HCT116 (cell line): ENCODE results near the gene CDH4.

ENCODE experiments used
- EZH2 ChIP-seq: fragments of 200-600 bp; sonication (generic); IDR thresholded peaks from 2 replicates; pipeline ENCODE4 v1.6.1; 2017; ENCODE audit warnings: antibody characterized with exemption, mixed run types
- POLR2A ChIP-seq: IDR thresholded peaks from 2 replicates; pipeline ENCODE4 v1.7.0; 2011; ENCODE audit warnings: borderline replicate concordance; ENCODE audit not compliant: insufficient read depth, insufficient read length; ENCODE audit errors: extremely low read depth
- RAD21 ChIP-seq: IDR thresholded peaks from 2 replicates; pipeline ENCODE4 v1.6.1; 2012; ENCODE audit warnings: low read depth, mild to moderate bottlenecking
- SIN3A ChIP-seq: IDR thresholded peaks from 2 replicates; pipeline ENCODE4 v1.6.1; 2012; ENCODE audit warnings: low read depth
- YY1 ChIP-seq: IDR thresholded peaks from 2 replicates; pipeline ENCODE4 v1.6.1; 2011; ENCODE audit warnings: low read length, low read depth, moderate library complexity, mild to moderate bottlenecking; ENCODE audit not compliant: insufficient replicate concordance; ENCODE audit errors: extremely low read depth
- ZNF274 ChIP-seq: fragments of 200-500 bp; sonication (Bioruptor generic); IDR thresholded peaks from 2 replicates; pipeline ENCODE4 v1.6.1; 2014; ENCODE audit warnings: mild to moderate bottlenecking, low read depth, low read length, inconsistent platforms
- TF ChIP-seq, protein P1 (sequence below), 3 experiments: fragments of 200-600 bp in 1 of 3; sonication (generic) in 1 of 3; IDR thresholded peaks in 2 of 3; conservative IDR thresholded peaks in 1 of 3; 2 replicates each; pipeline ENCODE4 v1.5.1; 2012 to 2017; ENCODE audit warnings: low read depth in 2 of 3, low read length in 2 of 3, antibody characterized with exemption in 1 of 3, borderline replicate concordance in 1 of 3, control low read depth in 1 of 3, mild to moderate bottlenecking in 1 of 3, mixed read lengths in 1 of 3, mixed run types in 1 of 3, moderate library complexity in 1 of 3; ENCODE audit not compliant: insufficient read depth in 1 of 3
- TF ChIP-seq, protein P2 (sequence below): IDR thresholded peaks from 2 replicates; pipeline ENCODE4 v1.6.1; 2012; ENCODE audit warnings: low read depth

DNA sequence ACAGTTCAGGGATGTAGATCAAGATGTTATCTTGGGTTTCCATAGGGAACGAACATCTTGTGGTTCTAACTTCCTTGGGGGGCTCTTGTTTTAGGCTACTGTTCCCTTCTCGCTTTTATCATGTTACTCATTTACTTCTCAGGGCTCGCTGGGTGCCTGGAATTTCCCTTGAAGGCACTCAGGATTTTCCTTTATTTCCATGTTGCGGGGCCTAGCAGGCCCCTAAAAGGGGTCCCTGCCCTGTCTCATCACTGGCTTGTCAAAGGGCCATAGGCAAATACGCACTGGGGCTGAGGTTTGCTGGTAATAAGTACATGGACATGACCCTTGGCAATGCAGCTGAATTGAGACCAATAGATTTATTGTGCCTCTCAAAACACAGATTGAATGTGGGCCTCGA, 262.3 kb downstream of the CDH4 start:
- TF ChIP-seq, protein P1, sequence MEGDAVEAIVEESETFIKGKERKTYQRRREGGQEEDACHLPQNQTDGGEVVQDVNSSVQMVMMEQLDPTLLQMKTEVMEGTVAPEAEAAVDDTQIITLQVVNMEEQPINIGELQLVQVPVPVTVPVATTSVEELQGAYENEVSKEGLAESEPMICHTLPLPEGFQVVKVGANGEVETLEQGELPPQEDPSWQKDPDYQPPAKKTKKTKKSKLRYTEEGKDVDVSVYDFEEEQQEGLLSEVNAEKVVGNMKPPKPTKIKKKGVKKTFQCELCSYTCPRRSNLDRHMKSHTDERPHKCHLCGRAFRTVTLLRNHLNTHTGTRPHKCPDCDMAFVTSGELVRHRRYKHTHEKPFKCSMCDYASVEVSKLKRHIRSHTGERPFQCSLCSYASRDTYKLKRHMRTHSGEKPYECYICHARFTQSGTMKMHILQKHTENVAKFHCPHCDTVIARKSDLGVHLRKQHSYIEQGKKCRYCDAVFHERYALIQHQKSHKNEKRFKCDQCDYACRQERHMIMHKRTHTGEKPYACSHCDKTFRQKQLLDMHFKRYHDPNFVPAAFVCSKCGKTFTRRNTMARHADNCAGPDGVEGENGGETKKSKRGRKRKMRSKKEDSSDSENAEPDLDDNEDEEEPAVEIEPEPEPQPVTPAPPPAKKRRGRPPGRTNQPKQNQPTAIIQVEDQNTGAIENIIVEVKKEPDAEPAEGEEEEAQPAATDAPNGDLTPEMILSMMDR (IDR thresholded peaks at IDR 0.05 in 2 of 3, conservative IDR thresholded peaks at IDR 0.05 in 1 of 3; ENCODE audit: borderline replicate concordance in 1 of 3, insufficient read depth in 1 of 3, low read depth in 2 of 3, low read length in 2 of 3): no peak
- TF ChIP-seq, protein P2, sequence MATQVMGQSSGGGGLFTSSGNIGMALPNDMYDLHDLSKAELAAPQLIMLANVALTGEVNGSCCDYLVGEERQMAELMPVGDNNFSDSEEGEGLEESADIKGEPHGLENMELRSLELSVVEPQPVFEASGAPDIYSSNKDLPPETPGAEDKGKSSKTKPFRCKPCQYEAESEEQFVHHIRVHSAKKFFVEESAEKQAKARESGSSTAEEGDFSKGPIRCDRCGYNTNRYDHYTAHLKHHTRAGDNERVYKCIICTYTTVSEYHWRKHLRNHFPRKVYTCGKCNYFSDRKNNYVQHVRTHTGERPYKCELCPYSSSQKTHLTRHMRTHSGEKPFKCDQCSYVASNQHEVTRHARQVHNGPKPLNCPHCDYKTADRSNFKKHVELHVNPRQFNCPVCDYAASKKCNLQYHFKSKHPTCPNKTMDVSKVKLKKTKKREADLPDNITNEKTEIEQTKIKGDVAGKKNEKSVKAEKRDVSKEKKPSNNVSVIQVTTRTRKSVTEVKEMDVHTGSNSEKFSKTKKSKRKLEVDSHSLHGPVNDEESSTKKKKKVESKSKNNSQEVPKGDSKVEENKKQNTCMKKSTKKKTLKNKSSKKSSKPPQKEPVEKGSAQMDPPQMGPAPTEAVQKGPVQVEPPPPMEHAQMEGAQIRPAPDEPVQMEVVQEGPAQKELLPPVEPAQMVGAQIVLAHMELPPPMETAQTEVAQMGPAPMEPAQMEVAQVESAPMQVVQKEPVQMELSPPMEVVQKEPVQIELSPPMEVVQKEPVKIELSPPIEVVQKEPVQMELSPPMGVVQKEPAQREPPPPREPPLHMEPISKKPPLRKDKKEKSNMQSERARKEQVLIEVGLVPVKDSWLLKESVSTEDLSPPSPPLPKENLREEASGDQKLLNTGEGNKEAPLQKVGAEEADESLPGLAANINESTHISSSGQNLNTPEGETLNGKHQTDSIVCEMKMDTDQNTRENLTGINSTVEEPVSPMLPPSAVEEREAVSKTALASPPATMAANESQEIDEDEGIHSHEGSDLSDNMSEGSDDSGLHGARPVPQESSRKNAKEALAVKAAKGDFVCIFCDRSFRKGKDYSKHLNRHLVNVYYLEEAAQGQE: no peak
- TF ChIP-seq POLR2A (no peak), ZNF274 (no peak), YY1 (no peak), EZH2 (no peak), RAD21 (no peak), SIN3A (no peak)
